Activated T-cell treated with anti-CD3 and anti-CD28 coated beads for 24 hours (primary cell): ENCODE results near the gene GNB1L.

Experiments used
- DNase-seq: peaks from one replicate; pipeline ENCODE4 v3.0.0-alpha.2; 2020; ENCODE audit warnings: low read depth

The GNB1L gene

GRCh38 chr22:19775496-19776325 lies 79.0 kb downstream of the GNB1L start:
- no peak for DNase-seq

DNA sequence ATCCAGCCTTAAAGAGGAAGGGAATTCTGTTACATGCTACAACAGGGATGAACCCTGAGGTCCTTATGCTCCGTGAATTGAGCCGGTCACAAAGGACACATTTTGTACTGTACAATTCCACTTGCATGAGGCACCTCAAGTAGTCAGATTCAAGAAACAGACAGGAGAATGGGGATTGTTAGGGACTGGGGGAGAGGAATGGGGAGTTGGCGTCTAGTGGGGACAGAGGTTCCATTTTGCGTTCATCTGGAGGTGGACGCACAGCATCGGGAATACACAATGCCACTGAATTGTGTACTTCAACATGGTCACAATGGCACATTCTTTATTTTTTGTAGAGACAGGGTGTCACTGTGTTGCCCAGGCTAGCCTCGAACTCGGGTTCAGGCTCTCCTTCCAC lies 80.0 kb downstream of the GNB1L start:
- no peak for DNase-seq

DNA sequence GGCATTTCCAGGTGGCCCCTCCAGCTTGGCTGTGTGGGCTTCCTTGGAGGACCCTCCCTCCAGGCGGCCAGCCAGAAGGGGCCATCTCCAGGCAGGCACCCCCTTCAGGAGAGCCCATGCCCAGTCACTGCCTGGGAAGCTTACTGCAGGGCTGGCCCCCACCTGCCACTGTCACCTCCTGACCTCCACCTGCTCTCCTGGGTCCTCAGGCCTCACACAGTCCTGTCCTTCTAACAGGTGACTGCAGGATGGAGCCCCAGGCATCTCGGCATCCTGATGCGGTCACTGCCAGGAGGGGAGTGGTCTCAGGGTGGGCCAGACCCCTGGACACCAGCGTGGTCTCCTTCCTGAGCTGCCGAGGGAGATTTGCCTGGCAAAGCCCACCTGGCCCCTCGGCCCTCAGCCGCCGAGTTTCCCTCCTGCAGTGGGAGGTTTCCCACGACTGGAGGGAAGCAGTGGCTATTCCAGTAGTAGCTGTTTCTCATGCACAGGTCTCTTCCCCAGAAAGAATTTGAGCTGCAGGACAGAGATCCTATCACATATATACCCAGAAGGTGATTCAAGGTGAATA lies 81.1 kb downstream of the GNB1L start:
- no peak for DNase-seq

GRCh38 chr22:19772673-19773469 lies 81.8 kb downstream of the GNB1L start:
- no peak for DNase-seq

DNA sequence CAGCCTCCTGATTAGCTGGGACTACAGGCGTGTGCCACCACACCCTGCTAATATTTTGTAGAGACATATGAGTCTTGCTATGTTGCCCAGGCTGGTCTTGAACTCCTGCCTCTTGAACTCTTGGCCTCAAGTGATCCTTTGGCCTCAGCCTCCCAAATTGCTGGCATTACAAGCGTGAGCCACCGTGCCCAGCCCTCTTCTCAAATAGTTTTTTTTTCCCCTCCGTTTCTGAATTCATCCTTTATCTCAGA lies 82.3 kb downstream of the GNB1L start:
- no peak for DNase-seq

- no peak for DNase-seq
Measured at GRCh38 chr22:19770349-19771220, 84.1 kb downstream of the GNB1L start.

- DNase-seq, result no peak
Measured at GRCh38 chr22:19769393-19769715, 85.3 kb downstream of the GNB1L start.

DNA sequence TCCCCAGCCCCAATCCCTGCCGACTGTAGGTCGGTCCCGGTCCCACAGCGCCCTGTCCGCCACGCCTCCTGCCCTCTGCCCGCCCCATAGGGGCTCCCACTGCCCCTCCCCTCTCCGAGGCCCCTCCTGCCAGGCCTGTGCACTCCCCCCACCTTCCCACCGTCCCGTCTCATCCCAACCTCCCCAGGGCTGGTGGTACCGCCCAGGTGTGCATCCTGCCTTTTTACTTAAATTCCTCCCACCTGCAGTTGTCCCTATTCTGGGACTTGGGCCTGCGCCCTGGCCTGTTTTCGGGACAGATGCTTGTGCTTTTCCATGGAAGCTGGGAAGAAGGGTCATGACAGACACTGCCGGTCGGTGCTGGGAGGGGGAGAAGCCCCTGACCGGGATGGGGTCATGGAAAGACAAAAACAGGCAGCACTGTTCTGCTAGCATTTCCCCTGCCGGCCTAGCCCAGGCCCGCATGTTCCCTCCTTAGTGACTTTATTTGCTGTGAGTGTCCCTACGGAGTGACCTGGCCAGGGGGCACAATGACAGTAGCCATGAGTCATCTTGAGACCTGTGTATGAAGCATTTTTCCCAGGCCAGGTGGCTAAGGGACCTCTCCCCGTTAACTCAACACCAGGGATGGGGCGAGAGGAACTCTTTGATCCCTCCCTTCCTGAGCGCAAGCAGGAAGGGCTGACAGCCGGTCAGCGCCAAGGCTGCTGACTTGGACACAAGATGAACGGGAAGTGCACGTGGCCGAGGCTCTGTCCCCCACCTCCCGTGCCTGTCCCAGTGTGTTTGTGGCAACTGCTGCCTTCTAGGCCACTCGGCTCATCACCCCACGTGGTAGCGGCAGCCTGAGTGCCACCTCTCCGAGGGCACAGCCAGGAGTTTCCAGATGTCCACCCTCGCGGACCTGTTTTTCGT lies 87.0 kb downstream of the GNB1L start:
- no peak for DNase-seq

DNA sequence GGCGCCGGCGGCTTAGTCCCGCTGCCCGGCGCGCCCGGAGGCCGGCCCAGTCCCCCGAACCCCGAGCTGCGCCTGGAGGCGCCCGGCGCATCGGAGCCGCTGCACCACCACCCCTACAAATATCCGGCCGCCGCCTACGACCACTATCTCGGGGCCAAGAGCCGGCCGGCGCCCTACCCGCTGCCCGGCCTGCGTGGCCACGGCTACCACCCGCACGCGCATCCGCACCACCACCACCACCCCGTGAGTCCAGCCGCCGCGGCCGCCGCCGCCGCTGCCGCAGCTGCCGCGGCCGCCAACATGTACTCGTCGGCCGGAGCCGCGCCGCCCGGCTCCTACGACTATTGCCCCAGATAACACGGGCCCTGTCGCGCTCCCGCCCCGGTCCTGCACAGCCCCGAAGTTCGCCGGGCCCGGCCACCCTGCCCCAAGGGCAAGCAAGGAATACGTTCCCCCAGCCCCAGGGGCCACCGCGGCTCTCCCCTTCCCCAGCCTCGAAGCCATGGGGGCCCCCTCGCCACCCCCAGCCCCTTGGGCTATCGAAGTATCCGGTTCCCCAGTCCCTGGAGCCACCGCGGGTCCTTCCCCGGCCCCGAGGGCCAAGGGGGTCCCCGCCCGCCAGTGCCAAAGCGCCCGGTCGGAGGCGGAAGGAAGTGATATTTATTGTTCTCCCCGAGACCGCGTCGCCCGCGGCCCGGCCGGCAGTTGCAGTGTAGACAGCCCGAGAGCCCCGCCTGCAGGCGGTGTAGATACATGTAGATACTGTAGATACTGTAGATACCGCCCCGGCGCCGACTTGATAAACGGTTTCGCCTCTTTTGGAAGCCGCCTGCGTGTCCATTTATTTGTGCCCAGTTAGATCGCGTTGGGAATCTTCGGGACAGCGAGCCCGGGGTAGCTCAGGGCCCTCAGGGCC lies 87.9 kb downstream of the GNB1L start:
- no peak for DNase-seq

- no peak for DNase-seq
Measured at GRCh38 chr22:19766240-19766510, 88.5 kb downstream of the GNB1L start.

GRCh38 chr22:19765477-19766239 lies 89.0 kb downstream of the GNB1L start:
- no peak for DNase-seq

DNA sequence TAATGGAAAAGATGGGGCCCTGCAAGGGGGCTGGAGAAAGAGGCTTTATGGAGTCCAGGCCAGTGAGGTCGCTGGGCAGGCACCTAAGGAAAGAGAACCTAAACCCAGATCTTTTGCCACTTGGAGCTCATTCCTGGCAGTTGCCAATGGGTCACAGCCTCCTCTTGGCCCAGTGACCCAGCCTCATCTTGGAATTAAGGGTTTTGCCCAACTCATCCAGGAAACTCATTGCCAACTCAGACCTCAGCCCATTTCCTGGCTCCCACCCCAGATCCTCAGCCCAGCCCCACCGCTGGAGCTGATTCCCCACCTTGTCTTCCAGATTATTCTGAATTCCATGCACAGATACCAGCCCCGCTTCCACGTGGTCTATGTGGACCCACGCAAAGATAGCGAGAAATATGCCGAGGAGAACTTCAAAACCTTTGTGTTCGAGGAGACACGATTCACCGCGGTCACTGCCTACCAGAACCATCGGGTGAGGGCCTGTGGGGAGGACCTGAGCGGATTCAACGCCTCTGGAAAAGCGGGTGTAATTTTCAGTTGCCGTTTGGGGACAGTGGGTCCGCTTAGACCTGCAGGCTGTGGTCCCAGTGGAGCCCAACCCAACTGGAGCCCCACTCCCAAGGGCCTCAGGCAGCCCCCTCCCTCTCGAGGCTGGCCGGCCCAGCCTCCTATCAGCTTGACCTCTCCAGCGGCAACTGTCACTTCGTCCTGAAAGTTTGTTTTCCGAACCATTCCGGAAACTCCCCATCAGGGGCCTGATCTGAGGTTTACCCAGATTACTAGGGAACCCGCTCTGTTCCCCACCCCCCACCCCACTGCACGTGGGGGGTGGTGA lies 89.8 kb downstream of the GNB1L start:
- no peak for DNase-seq

GRCh38 chr22:19764299-19764593 lies 90.4 kb downstream of the GNB1L start:
- DNase-seq, result no peak

GRCh38 chr22:19763458-19764298 lies 91.0 kb downstream of the GNB1L start:
- DNase-seq, result no peak

- no peak for DNase-seq
Measured at GRCh38 chr22:19762568-19763457, 91.9 kb downstream of the GNB1L start.

GRCh38 chr22:19761725-19762567 lies 92.7 kb downstream of the GNB1L start:
- no peak for DNase-seq
